Breast epithelium (tissue), 3 donors: Measurements from ENCODE around the gene PRR23C.

Source experiments
- POLR2A ChIP-seq: fragments of 450-650 bp; IDR thresholded peaks from one replicate; pipeline ENCODE4 v1.6.1; 2016; ENCODE audit warnings: antibody characterized with exemption, mild to moderate bottlenecking, moderate library complexity
- TF ChIP-seq, protein P1 (sequence below), 3 donors: fragments of 450-650 bp; IDR thresholded peaks; one replicate each; pipeline ENCODE4 v1.5.1; 2016 to 2017; ENCODE audit warnings: antibody characterized with exemption in 3 of 3, mild to moderate bottlenecking in 3 of 3, moderate library complexity in 3 of 3

DNA sequence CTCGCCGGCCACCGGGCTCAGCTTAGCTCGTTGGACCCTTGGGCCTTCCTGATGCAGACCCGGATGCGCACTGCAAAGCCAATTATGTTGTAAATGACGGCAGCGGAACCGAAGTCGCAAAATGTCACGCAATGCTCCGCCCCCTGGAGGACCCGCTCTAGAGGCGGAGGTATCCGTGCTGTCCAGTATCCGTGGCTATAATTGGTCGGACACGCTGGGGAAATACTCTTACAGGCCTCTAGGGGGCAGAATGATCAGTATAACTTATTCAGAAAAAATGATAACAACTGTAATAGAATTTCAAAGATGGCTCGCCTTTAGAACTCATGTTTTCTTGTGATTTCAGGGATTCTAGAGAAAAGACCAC lies 23.8 kb downstream of the PRR23C start, which contains the start of gene PRR23B:
- TF ChIP-seq, protein P1, sequence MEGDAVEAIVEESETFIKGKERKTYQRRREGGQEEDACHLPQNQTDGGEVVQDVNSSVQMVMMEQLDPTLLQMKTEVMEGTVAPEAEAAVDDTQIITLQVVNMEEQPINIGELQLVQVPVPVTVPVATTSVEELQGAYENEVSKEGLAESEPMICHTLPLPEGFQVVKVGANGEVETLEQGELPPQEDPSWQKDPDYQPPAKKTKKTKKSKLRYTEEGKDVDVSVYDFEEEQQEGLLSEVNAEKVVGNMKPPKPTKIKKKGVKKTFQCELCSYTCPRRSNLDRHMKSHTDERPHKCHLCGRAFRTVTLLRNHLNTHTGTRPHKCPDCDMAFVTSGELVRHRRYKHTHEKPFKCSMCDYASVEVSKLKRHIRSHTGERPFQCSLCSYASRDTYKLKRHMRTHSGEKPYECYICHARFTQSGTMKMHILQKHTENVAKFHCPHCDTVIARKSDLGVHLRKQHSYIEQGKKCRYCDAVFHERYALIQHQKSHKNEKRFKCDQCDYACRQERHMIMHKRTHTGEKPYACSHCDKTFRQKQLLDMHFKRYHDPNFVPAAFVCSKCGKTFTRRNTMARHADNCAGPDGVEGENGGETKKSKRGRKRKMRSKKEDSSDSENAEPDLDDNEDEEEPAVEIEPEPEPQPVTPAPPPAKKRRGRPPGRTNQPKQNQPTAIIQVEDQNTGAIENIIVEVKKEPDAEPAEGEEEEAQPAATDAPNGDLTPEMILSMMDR (IDR thresholded peaks at IDR 0.05): no peak
- TF ChIP-seq POLR2A: no peak
